H9 (cell line): ENCODE measurements around the gene RHBDD3. TPM values are rescaled to one million over a fixed set of nuclear protein-coding genes. Genes with fewer than 3 reads are reported as not detected.

Experiments
- DNase-seq: peaks from one replicate; pipeline ENCODE4 v3.0.0-alpha.2; 2017
- H2AFZ ChIP-seq: one replicate; pipeline ENCODE4 v1.6.1; 2013; ENCODE audit warnings: mild to moderate bottlenecking, low read length, control low read depth, moderate library complexity
- H2AK5ac ChIP-seq: 2 replicates; pipeline ENCODE4 v1.6.1; 2013; ENCODE audit warnings: low read length, control low read depth, mixed read lengths; ENCODE audit not compliant: insufficient read length
- H2BK120ac ChIP-seq: one replicate; pipeline ENCODE4 v1.6.1; 2013; ENCODE audit warnings: low read depth, mild to moderate bottlenecking, low read length, control low read depth, inconsistent platforms; ENCODE audit not compliant: poor library complexity, severe bottlenecking
- H2BK12ac ChIP-seq: 2 replicates; pipeline ENCODE4 v1.6.1; 2013; ENCODE audit warnings: low read length, control low read depth, mixed read lengths, low read depth; ENCODE audit not compliant: insufficient read length
- H2BK15ac ChIP-seq: 2 replicates; pipeline ENCODE4 v1.6.1; 2013; ENCODE audit warnings: low read depth, low read length, control low read depth
- H2BK20ac ChIP-seq: one replicate; pipeline ENCODE4 v1.6.1; 2013; ENCODE audit warnings: low read depth, mild to moderate bottlenecking, low read length, control low read depth, inconsistent platforms; ENCODE audit not compliant: poor library complexity, severe bottlenecking
- H2BK5ac ChIP-seq: 2 replicates; pipeline ENCODE4 v1.6.1; 2013; ENCODE audit warnings: low read length, control low read depth, mixed read lengths; ENCODE audit not compliant: insufficient read length
- H3K14ac ChIP-seq: 2 replicates; pipeline ENCODE4 v1.6.1; 2013; ENCODE audit warnings: low read length, control low read depth; ENCODE audit not compliant: insufficient read depth
- H3K18ac ChIP-seq: 2 replicates; pipeline ENCODE4 v1.6.1; 2013; ENCODE audit warnings: low read depth, mild to moderate bottlenecking, mixed read lengths, low read length, control low read depth; ENCODE audit not compliant: insufficient read length
- H3K23ac ChIP-seq: 2 replicates; pipeline ENCODE4 v1.6.1; 2013; ENCODE audit warnings: low read length, control low read depth, mixed read lengths, low read depth; ENCODE audit not compliant: insufficient read length
- H3K23me2 ChIP-seq: 2 replicates; pipeline ENCODE4 v1.6.1; 2013; ENCODE audit warnings: low read depth, mild to moderate bottlenecking, mixed read lengths, low read length, control low read depth; ENCODE audit not compliant: insufficient read length, poor library complexity, severe bottlenecking
- H3K27ac ChIP-seq: 2 replicates; pipeline ENCODE4 v1.5.1; 2013; ENCODE audit warnings: low read length, control low read depth, mixed read lengths, low read depth; ENCODE audit not compliant: insufficient read length
- H3K27me3 ChIP-seq: 2 replicates; pipeline ENCODE4 v1.6.1; 2013; ENCODE audit warnings: low read length, control low read depth, inconsistent platforms; ENCODE audit not compliant: insufficient read depth
- H3K4ac ChIP-seq: 2 replicates; pipeline ENCODE4 v1.6.1; 2013; ENCODE audit warnings: low read depth, mild to moderate bottlenecking, control low read depth, inconsistent platforms, low read length, moderate library complexity
- H3K4me1 ChIP-seq: 2 replicates; pipeline ENCODE4 v1.6.1; 2013; ENCODE audit warnings: low read length, control low read depth, inconsistent platforms; ENCODE audit not compliant: insufficient read depth
- H3K4me2 ChIP-seq: 2 replicates; pipeline ENCODE4 v1.6.1; 2013; ENCODE audit warnings: low read length, control low read depth, mixed read lengths; ENCODE audit not compliant: insufficient read length, insufficient read depth
- H3K56ac ChIP-seq: 2 replicates; pipeline ENCODE4 v1.6.1; 2013; ENCODE audit warnings: low read depth, mild to moderate bottlenecking, mixed read lengths, low read length, control low read depth; ENCODE audit not compliant: insufficient read length
- H3K79me1 ChIP-seq: 2 replicates; pipeline ENCODE4 v1.6.1; 2013; ENCODE audit warnings: low read depth, mild to moderate bottlenecking, moderate library complexity, low read length, control low read depth, inconsistent platforms; ENCODE audit not compliant: insufficient read depth, poor library complexity, severe bottlenecking
- H3K79me2 ChIP-seq: 2 replicates; pipeline ENCODE4 v1.6.1; 2013; ENCODE audit warnings: low read length, control low read depth, inconsistent platforms; ENCODE audit not compliant: insufficient read depth
- H3K9ac ChIP-seq: 2 replicates; pipeline ENCODE4 v1.6.1; 2013; ENCODE audit warnings: low read length, control low read depth, mixed read lengths; ENCODE audit not compliant: insufficient read length; ENCODE audit errors: extremely low read depth
- H3K9me3 ChIP-seq: one replicate; pipeline ENCODE4 v1.6.1; 2013; ENCODE audit warnings: low read depth, low read length, inconsistent platforms; ENCODE audit not compliant: control insufficient read depth
- H3T11ph ChIP-seq: one replicate; pipeline ENCODE4 v1.6.1; 2013; ENCODE audit warnings: mild to moderate bottlenecking, low read length, control low read depth, inconsistent platforms
- H4K20me1 ChIP-seq: one replicate; pipeline ENCODE4 v1.6.1; 2013; ENCODE audit not compliant: control insufficient read depth, insufficient read length, insufficient read depth
- H4K5ac ChIP-seq: 2 replicates; pipeline ENCODE4 v1.6.1; 2013; ENCODE audit warnings: low read depth, mild to moderate bottlenecking, mixed read lengths, low read length, control low read depth; ENCODE audit not compliant: insufficient read length
- H4K8ac ChIP-seq: replicated peaks from 2 replicates; pipeline ENCODE4 v1.6.1; 2013; ENCODE audit warnings: low read length, control low read depth, mixed read lengths, low read depth; ENCODE audit not compliant: insufficient read length
- H4K91ac ChIP-seq: 2 replicates; pipeline ENCODE4 v1.6.1; 2013; ENCODE audit warnings: low read depth, mild to moderate bottlenecking, moderate library complexity, mixed read lengths, low read length, control low read depth; ENCODE audit not compliant: insufficient read length
- H3K27ac Mint-ChIP-seq, 3 experiments: 2 replicates in 2 of 3; 3 replicates in 1 of 3; pipeline ENCODE4 v1.8.0; 2020 to 2021; ENCODE audit warnings: mixed read lengths in 3 of 3, mild to moderate bottlenecking in 1 of 3, moderate library complexity in 1 of 3
- H3K27me3 Mint-ChIP-seq: 2 replicates; pipeline ENCODE4 v1.8.0; 2021; ENCODE audit warnings: low read depth, mild to moderate bottlenecking, moderate library complexity, mixed read lengths
- H3K36me3 Mint-ChIP-seq, 3 experiments: 2 replicates in 2 of 3; 3 replicates in 1 of 3; pipeline ENCODE4 v1.8.0; 2020 to 2021; ENCODE audit warnings: low read depth in 3 of 3, mixed read lengths in 3 of 3; ENCODE audit not compliant: insufficient read depth in 1 of 3
- H3K4me1 Mint-ChIP-seq, 2 experiments: 2 replicates each; pipeline ENCODE4 v1.8.0; 2020; ENCODE audit warnings: mixed read lengths in 2 of 2
- H3K4me3 Mint-ChIP-seq, 2 experiments: 2 replicates in 1 of 2; 3 replicates in 1 of 2; pipeline ENCODE4 v1.8.0; 2020 to 2021; ENCODE audit warnings: mild to moderate bottlenecking in 2 of 2, mixed read lengths in 2 of 2, moderate library complexity in 1 of 2
- H3K9me3 Mint-ChIP-seq, 2 experiments: 2 replicates in 1 of 2; 3 replicates in 1 of 2; pipeline ENCODE4 v1.8.0; 2020; ENCODE audit warnings: mild to moderate bottlenecking in 2 of 2, mixed read lengths in 2 of 2, moderate library complexity in 1 of 2
- CTCF ChIP-seq: fragments of 200-600 bp; sonication (generic); conservative IDR thresholded peaks from 3 replicates; pipeline ENCODE4 v1.8.0; 2021; ENCODE audit warnings: antibody characterized with exemption, mild to moderate bottlenecking
- WGBS: extraction: QIAGEN DNeasy Blood & Tissue Kit; methylation state at CpG from one replicate; pipeline ENCODE4 v1.1.7; 2013; ENCODE audit warnings: missing lambda C conversion rate, low lambda C conversion rate, mixed read lengths; ENCODE audit not compliant: insufficient read length; ENCODE audit errors: extremely low coverage; 5-methylcytosine and 5-hydroxymethylcytosine counted together
- total RNA-seq: library from RNA; stranded (reverse); gene quantifications from 2 replicates; pipeline ENCODE4 v1.2.1, GENCODE V29; 2021

Gene RHBDD3
- total RNA-seq, 1 experiment from 2014 or later: 99.7 TPM

DNA sequence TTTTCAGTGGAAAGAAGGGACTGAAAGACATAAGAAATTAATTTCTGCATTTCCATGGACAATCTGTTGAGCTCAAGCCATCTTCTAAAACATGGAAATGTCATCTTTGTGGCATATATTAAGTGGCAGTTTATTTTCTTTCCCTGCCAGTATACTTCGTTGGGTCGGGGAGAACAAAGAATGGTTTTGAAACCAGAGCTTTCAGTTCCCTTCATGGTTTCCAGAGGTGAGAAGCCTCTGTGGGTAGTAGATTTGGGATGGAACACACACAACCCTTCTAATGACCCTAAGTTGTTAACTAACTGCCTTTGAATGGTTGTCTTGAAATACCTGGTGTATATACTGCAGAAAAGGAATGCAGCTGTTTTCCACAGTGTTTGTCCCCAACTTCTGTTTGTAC lies 21.1 kb upstream of the RHBDD3 start:
- no peak overlapping the region for H3K18ac ChIP-seq
- H4K5ac ChIP-seq: no peak overlapping the region
- H3K4me2 ChIP-seq: no peak overlapping the region
- no peaks in the 10 kb centered on the region for H3K27me3 Mint-ChIP-seq
- H3K9me3 Mint-ChIP-seq: no peaks in the 10 kb centered on the region
- no peak overlapping the region for H3K23ac ChIP-seq
- H3K4me1 ChIP-seq: no peaks in the 10 kb centered on the region
- peaks cover 65 to 99% (median 97%) of the 10 kb centered on the region in 3 experiments; a peak in 6 of 7 replicates for H3K36me3 Mint-ChIP-seq
- no peak overlapping the region for H2BK20ac ChIP-seq
- H2BK5ac ChIP-seq: no peak overlapping the region
- H3K14ac ChIP-seq: no peak overlapping the region
- no peak overlapping the region for H2BK15ac ChIP-seq
- H3K27me3 ChIP-seq: no peaks in the 10 kb centered on the region
- no peak for DNase-seq
- H3K4ac ChIP-seq: no peak overlapping the region
- H3T11ph ChIP-seq: no peak overlapping the region
- no peak overlapping the region for H3K9ac ChIP-seq
- no peak overlapping the region for H4K8ac ChIP-seq
- no peak overlapping the region for H2BK12ac ChIP-seq
- H3K9me3 ChIP-seq: no peaks in the 10 kb centered on the region
- no peak overlapping the region for H2AK5ac ChIP-seq
- peak overlapping the region in 2 of 3 experiments; percentile 40 to 87; a peak in 3 of 7 replicates for H3K27ac Mint-ChIP-seq
- H3K23me2 ChIP-seq: no peaks in the 10 kb centered on the region
- peaks cover 4% of the 10 kb centered on the region for H3K79me1 ChIP-seq
- H3K4me1 Mint-ChIP-seq: peaks cover 0 to 7% of the 10 kb centered on the region in 2 experiments; a peak in 1 of 4 replicates
- H3K4me3 Mint-ChIP-seq: no peak overlapping the region
- no peaks in the 10 kb centered on the region for H3K79me2 ChIP-seq
- H3K27ac ChIP-seq: no peak overlapping the region
- no peak overlapping the region for H2BK120ac ChIP-seq
- WGBS: no CpG with 5 or more reads among the region's 2 CpGs
- no peak overlapping the region for H2AFZ ChIP-seq
- no peaks in the 10 kb centered on the region for H4K20me1 ChIP-seq
- H4K91ac ChIP-seq: no peak overlapping the region
- no peak overlapping the region for H3K56ac ChIP-seq
- TF ChIP-seq CTCF: no peak
